Measurements from ENCODE around the gene C1orf159. TPM values are rescaled to one million over a fixed set of nuclear protein-coding genes. Genes with fewer than 3 reads are reported as not detected.

Gene C1orf159
- total RNA-seq, 1 donor from 2014 or later: 20.2 TPM

GRCh38 chr1:1086911-1087341 lies 29.0 kb downstream of the C1orf159 start:
- TF ChIP-seq CTCF (conservative IDR thresholded peaks at IDR 0.05; ENCODE audit: low read depth, low read length): no peak
- DNase-seq (ENCODE audit: low read depth): no peak
- H3K4me3 ChIP-seq (ENCODE audit: low read depth, low read length): no peak overlapping the region

- H3K4me3 ChIP-seq (ENCODE audit: low read depth, low read length): no peak overlapping the region
- no peak for TF ChIP-seq CTCF (conservative IDR thresholded peaks at IDR 0.05; ENCODE audit: low read depth, low read length)
- DNase-seq (ENCODE audit: low read depth): no peak
Measured at GRCh38 chr1:1085911-1086841, 29.7 kb downstream of the C1orf159 start.

GRCh38 chr1:1085171-1085841 lies 30.6 kb downstream of the C1orf159 start:
- DNase-seq (ENCODE audit: low read depth): no peak

GRCh38 chr1:1084372-1085170 lies 31.3 kb downstream of the C1orf159 start:
- TF ChIP-seq CTCF (conservative IDR thresholded peaks at IDR 0.05; ENCODE audit: low read depth, low read length): no peak
- no peak for DNase-seq (ENCODE audit: low read depth)
- no peak overlapping the region for H3K4me3 ChIP-seq (ENCODE audit: low read depth, low read length)

More at GRCh38 chr1:1085171-1085841, 30.6 kb downstream of the C1orf159 start:
- no peak for TF ChIP-seq CTCF (conservative IDR thresholded peaks at IDR 0.05; ENCODE audit: low read depth, low read length)
- H3K4me3 ChIP-seq (ENCODE audit: low read depth, low read length): no peak overlapping the region

- no peak overlapping the region for H3K4me3 ChIP-seq (ENCODE audit: low read depth, low read length)
- TF ChIP-seq CTCF (conservative IDR thresholded peaks at IDR 0.05; ENCODE audit: low read depth, low read length): no peak
- DNase-seq (ENCODE audit: low read depth): no peak
Measured at GRCh38 chr1:1083416-1084371, 32.2 kb downstream of the C1orf159 start.
